Epithelial cell of proximal tubule (primary cell): Measurements from ENCODE around the gene LRRC4. TPM values are rescaled to one million over a fixed set of nuclear protein-coding genes. Genes with fewer than 3 reads are reported as not detected.

ENCODE experiments used
- DNase-seq: peaks from one replicate; pipeline ENCODE4 v3.0.0-alpha.2; 2011; ENCODE audit warnings: low read depth
- H3K4me3 ChIP-seq: 2 replicates; pipeline ENCODE4 v1.5.1; 2011; ENCODE audit warnings: low read depth, mild to moderate bottlenecking, low read length
- CTCF ChIP-seq: conservative IDR thresholded peaks from 2 replicates; pipeline ENCODE4 v1.5.1; 2012; ENCODE audit warnings: low read depth, mild to moderate bottlenecking, low read length
- total RNA-seq: library from RNA; depleted of rRNA; stranded (reverse); fragments of >200 nt; gene quantifications from 2 replicates; pipeline ENCODE4 v1.2.3, GENCODE V29; 2015

Gene LRRC4
- total RNA-seq, 1 donor from 2014 or later: 1.3 TPM

GRCh38 chr7:128019288-128019687 is 11.9 kb downstream of the LRRC4 start:
- no peak for DNase-seq
- H3K4me3 ChIP-seq: no peak overlapping the region
- no peak for TF ChIP-seq CTCF

DNA sequence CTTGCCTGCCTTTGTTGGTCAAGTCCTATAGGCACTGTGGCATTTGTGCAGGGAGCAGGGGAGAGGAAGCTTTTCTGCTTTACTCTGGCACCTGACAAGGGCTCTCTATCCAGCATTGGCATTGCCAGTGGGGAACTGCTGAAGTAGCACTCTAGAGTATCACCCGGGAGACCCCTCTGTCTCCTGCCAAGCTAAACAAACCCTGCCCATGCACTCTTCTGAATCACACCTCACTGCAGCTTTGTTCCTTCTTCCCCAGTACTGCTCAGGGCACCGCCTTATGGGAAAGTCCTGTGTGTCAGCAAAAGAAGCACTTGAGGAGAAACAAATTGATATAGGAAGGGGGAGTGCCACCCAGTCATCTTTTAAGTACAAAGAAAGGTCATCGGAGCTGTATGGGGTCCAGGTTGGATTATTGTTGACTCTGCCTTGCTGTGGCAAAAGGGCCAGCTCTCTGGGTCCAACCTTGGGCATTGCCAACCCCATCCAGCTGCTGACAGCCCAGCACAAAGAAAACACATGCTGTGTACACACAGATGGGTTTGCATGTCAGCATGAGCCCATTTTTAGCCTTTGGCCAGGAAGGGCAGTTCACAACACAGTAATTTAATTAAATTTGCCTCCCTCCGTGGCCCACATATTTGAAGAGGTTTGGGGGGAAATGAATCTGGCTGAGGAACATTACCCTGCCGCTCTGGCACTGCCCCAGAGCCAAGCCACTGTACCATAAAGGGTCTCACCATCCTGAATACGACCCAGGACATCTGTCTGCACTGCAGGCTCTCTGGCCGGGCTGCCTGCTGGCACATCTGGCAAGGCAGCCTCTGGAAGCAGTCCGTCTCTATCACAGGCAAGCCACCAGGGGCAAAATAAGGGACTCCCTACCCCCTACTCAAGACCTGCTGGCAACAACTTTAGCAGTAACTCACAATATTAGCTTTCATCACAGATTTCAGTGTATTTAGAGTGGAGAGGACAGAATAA is 13.1 kb downstream of the LRRC4 start:
- peak; percentile 36 for DNase-seq
- H3K4me3 ChIP-seq: no peak overlapping the region
- no peak for TF ChIP-seq CTCF

DNA sequence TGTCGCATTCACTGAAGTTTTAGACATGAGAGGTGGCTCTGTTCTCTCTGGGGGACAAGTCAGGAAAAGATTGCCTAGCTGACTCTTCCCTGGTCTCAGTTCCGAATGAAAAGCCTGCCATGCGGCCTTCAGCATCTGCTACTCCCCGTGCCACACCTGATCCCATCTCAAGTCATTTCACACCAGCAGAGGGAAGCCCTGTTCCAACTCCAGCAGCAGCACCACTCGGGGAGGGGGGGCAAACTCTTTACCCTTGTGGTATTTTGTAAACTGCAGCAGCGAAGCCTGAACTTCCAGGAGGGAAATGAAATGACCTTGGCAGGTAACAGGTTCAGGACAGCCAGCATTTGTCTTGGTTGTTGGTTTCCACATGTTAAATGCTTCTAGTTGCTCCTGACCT is 13.8 kb downstream of the LRRC4 start:
- no peak for DNase-seq
- H3K4me3 ChIP-seq: no peak overlapping the region
- TF ChIP-seq CTCF: peak; percentile 36

DNA sequence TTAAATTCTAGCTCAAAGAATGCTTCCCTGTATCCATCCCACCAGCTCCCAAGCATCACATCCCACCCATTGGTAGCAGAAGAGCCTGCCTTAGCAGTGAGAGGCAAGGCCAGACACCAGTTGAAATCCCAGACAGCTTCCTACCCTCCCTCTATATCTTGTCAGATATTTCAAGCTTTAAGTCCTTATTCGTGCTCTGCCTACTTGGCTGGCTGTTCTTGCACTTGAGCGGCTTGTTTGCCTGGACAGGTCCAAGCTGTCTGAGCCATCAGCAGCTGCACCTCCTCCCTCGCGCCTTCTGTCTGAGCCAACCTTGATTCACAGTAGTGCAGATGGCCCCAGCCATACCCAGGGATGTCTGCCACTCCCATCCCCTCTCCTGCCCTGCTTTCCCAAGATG is 16.4 kb downstream of the LRRC4 start:
- H3K4me3 ChIP-seq: no peak overlapping the region
- no peak for DNase-seq
- TF ChIP-seq CTCF: no peak

- no peak for TF ChIP-seq CTCF
- H3K4me3 ChIP-seq: no peak overlapping the region
- DNase-seq: no peak
These were observed 20.0 kb downstream of the LRRC4 start for GRCh38 chr7:128011131-128011661.

- DNase-seq: no peak
- peak; percentile 43 for TF ChIP-seq CTCF
- no peak overlapping the region for H3K4me3 ChIP-seq
These were observed 20.7 kb downstream of the LRRC4 start for GRCh38 chr7:128010391-128011127.
